HG03521 (cell line): Measurements from ENCODE around the gene GRB2.
"Not testable (repeated sequence)": the region's sequence is repeated elsewhere in the genome, so short reads cannot be mapped to it uniquely, and the experiment has no call there.

ENCODE experiments used
- ATAC-seq: cut with Tn5 transposase; IDR thresholded peaks from one replicate; pipeline ENCODE4 v1.9.1; 2021; ENCODE audit warnings: mild to moderate bottlenecking, moderate library complexity; ENCODE audit not compliant: unreplicated experiment

Gene GRB2

DNA sequence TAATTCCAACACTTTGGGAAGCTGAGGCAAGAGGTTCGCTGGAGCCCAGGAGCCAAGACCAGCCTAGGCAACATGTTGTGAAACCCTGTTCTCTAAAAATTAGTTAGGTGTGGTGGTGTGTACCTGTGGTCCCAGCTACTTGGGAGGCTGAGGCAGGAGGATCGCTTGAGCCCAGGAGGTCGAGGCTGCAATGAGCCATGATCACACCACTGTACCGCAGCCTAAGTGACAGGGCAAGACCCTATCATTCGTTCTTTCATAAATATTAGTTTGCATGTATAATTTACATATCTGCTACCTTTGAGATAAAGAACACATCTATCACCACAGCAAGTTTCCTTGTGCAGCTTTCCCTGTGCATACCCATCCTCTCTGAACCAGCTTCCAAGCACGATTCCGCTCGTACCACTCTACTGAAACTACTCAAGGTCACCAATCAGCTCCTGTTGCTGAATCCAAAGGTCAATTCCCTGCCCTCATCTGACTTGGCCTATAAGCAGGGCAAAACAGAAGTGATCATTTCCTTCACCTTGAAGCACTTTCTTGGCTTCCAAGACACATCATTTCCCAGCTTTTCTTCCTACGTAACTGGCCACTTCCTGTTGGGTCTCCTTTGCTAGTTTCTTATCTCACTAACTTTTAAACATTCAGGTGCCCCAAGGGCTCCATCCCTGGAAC is 49.1 kb downstream of the GRB2 start:
- no peak for ATAC-seq

DNA sequence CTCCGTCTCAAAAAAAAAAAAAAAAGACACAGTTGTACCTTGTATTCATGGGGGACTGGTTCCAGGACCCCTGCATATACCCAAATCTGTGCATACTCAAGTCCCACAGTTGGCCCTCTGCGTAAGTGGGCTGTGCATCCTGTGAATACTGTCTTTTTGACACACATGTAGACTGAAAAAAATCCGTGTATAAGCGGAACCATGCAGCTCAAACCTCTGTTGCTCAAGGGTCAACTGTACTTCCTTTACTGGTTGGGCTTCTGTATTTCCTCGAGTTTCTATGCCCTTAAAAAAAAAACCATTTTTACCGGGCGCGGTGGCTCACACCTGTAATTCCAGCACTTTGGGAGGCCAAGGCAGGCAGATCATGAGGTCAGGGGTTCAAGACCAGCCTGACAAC is 52.3 kb downstream of the GRB2 start:
- no peak for ATAC-seq

DNA sequence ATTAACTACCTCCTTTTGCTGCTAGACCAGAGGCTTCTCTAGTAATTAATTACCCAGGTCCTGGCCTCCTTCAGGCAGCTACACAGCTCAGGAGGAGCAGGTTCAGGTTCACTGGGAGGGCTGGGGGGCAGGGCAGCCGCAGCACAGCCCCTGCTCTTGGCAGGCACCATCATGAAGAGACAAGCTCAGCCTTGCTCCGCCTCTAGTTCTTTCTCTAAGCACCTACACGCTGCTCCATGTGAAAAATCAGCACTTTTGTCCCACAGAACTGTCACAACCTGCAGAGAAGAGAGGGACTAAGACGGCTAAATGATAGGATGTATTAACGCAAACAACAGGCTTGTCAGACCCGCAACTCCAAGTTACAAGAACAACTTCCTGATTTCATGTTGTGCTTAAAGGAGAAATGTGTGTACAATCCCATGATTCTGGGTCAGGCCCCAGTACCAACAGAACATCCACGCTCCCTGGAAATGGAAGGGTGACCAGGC is 53.4 kb downstream of the GRB2 start:
- no peak for ATAC-seq

DNA sequence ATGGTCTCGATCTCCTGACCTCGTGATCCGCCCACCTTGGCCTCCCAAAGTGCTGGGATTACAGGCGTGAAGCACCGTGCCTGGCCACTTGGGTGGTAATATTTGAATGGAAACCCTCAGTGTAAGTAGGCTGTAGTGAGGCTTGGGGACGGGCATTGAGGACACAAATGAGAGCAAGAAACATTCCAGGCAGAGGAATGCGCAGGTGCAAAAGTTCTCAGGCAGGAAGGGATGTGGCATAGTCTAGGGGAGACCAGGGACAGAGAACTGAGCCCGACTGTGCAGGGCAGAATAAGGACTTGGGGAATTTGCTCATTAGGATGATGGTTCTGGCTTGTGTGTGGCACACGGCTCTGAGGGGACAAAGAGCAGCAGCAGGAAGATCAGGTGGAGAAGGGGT is 54.8 kb downstream of the GRB2 start:
- no peak for ATAC-seq

- no peak for ATAC-seq
Measured at GRCh38 chr17:75350029-75350428, 55.4 kb downstream of the GRB2 start.

DNA sequence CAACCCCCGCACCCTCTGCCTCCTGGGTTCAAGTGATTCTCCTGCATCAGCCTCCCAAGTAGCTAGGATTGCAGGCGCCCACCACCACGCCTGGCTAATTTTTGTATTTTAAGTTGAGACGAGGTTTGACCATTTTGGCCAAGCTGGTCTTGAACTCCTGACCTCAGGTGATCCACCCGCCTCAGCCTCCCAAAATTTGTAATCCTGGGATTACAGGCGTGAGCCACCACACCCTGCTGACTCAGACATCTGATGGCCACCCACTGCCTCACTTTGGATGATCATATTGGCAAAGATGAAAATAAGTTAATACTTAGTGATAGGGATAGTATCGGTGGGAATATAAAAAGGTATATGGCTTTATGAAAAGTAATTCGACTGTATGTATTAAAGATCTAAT is 55.9 kb downstream of the GRB2 start:
- ATAC-seq, result no peak

DNA sequence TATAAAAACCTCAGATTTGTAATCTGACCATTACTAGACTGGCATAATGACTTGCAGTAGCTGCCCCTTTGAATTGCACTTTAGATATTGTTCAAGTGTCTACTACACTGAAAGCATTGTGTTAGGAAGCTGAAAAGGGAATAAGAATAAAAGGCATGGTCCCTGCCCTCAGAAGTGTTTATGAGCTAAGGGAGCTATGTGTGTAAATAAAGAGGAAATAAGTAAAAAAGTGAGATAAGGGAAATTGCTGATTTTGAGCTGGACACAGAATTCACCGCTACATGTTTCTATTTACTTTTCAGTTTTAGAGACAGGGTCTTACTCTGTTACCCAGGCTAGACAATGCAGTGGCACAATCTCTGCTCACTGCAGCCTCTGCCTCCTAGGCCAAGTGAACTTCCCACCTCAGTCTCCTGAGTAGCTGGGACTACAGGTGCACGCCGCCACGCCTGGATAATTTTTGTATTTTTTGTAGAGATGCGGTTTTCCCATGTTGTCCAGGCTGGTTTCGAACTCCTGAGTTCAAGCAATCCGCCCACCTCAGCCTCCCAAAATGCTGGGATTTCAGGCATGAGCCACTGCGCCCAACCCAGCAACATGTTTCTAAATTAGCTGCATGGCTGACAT is 57.0 kb downstream of the GRB2 start:
- no peak for ATAC-seq

- ATAC-seq, result no peak
Measured at GRCh38 chr17:75346906-75347305, 58.6 kb downstream of the GRB2 start.

DNA sequence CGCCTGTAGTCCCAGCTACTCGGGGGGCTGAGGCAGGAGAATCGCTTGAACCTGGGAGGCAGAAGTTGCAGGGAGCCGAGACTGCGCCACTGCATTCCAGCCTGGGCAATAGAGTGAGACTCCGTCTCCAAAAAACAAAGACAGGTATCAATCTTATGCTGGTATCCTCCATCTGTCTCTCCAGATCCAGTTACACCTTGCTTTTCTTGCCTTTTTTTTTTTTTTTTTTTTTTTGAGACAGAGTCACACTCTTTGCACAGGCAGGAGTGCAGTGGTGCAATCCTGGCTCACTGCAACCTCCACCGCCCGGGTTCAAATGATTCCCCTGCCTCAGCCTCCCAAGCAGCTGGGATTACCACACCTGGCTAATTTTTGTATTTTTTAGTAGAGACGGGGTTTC is 59.1 kb downstream of the GRB2 start:
- ATAC-seq, result not testable (repeated sequence)

- peak; percentile 61 for ATAC-seq
Measured at GRCh38 chr17:75345514-75346167, 59.8 kb downstream of the GRB2 start.

DNA sequence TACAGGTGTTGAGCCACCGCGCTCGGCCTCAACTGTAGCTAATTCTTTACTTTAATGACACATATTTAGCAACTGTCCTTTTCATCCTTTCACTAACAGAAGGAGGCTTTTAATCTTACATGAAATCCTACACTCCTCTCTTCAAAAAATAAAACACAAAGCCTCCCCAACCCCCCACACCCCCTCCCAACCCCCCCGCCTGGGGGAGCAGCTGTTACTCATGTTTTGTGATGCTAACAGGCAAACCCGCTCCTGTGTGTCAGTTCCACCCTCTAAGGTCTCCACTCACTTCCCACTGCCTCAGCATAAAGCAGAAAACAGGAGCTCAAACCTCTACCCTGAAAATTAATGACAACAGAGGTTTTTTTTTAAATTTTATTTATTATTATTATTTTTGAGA is 60.8 kb downstream of the GRB2 start:
- no peak for ATAC-seq

DNA sequence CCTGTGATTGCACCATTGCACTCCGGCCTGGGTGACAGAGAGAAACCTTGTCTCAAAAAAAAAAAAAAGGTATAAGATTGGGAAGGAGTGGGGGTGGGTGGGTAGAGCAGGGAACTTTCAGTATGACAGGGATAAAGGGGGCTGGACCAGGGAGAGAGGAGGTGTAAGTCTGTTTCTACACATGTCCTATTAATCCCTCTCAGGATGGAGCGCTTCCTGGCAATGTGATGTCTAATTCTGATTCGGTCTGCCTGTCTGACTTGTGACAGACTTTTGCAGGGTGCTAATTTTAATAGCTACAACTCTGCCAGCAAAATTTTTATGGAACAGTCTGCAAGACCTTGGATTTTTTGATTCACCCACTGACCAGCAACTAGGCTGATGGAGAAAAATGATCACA is 62.5 kb downstream of the GRB2 start:
- ATAC-seq, result no peak

DNA sequence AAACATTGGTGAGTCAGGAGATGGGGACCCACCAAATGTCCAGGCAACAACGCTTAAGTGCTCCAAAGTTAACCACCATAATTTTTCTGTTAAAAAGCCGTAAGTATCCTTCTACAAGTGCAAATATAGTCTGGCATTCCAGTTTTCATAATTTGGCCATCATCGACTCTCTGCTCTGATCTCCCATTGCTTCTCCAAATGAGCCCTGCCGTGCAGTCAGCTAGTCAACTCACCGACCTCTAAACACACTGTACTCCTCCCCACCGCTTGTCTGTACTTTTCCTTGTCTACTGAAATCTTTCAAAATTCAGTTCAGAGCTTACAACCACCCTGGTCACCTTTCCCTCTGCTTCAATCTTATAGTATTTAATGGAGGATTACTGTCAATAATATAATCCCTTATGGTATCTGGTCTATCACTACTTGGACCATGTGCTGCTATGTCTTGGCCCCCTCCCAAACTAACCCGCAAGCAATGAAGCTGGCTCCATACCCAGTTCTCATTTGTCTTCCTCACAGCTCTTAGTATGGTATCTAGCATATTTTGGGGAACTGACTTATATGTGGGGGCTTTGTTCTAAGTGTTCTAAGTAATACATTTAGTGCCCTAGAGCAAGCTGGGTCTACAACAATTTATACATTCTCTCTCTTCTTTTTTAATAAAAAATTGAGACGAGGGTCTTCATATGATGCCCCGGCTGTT is 63.5 kb downstream of the GRB2 start:
- ATAC-seq, result no peak

DNA sequence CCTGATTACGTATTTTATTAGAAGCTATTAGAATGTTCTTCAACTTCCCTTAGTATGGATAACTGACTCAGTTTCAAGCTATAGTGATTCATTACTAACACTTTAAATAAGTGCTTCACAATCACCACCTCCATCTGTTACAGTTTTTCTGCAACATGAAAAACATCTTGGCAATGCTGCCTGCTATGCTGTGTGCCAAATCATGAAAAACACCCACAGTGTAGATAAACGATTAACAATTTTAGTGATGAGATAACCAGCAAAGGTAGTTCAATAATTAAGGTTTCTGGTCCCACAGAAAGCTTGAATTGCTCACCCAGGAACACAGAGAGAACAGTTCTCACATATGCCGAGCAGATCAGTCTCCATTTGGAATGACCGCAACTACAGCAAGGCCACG is 64.8 kb downstream of the GRB2 start:
- ATAC-seq, result no peak

DNA sequence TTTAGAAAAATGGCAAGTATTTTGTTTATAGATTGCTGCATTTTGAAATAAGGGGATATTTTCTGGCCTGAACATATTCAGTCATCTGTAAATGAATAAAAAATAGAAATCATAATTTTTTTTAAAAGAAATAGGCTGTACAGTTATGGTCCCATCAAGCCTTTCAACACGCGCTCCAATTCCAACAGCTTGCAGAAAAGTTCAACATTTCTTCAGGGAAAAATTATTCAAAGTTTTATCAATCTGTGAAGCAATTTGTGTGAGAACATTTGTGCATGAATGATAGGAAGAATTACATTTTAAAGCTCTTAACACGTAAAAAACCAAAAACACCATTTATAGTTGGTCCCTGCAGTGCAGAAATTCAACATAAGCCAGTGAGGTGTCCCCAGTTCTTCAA is 65.5 kb downstream of the GRB2 start:
- no peak for ATAC-seq

DNA sequence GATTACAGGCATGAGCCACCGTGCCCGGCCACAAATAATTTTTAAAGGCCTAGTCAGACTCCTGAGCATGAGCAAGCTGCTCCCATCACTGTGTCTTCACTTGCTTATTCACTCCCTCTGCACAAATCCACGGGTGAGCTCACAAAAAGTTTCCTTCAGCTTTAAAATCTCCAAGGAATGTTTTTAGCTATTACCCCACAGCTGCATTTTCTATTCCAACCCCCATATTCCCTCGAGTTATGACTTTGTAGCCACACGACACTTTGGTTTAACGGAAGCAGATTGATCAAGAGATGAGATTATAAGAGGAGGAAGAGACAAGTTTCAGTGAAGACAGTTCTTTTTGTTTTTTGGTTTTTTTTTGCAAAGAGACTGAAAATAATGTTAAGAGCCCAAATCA is 67.1 kb downstream of the GRB2 start:
- ATAC-seq, result no peak

DNA sequence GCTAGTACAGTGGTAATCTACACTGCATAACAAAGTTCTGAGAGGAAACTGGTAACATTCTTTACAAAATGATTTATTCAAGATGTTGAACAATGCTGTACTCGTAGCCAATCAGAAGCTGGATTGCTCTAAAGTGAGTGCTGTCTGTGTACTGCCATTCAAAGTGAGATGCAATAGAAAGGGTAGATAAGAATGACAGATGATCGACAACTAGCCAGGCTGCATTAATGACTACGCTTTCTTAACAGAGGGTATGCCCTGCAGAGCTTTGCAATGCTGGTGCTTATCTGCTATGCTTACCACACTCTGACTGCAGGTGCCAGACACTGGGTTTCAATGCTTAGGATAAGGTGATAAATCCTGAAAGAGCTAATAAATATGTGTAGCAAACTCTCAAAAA is 70.2 kb downstream of the GRB2 start:
- no peak for ATAC-seq

GRCh38 chr17:75334723-75335122 is 70.8 kb downstream of the GRB2 start:
- no peak for ATAC-seq

DNA sequence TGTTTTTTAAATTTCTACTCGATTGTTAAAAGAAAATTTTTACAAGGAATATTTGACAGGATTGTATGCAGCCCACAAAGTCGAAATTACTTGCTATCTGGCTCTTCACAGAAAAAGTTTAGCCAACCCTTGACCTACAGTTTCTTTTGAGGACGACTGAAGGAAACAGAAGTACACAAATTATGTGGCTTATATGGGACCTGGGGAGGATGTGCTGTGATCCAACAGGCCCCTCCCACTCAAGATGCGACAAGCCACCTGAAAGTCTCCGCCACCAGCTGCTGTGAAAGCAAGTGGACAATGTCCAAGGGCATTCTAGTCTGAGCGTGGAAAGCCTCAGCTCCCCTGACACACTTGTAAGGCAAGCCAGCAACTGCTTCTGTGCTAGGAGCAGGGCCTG is 73.8 kb downstream of the GRB2 start:
- no peak for ATAC-seq

GRCh38 chr17:75327757-75328156 is 77.7 kb downstream of the GRB2 start:
- ATAC-seq, result no peak

DNA sequence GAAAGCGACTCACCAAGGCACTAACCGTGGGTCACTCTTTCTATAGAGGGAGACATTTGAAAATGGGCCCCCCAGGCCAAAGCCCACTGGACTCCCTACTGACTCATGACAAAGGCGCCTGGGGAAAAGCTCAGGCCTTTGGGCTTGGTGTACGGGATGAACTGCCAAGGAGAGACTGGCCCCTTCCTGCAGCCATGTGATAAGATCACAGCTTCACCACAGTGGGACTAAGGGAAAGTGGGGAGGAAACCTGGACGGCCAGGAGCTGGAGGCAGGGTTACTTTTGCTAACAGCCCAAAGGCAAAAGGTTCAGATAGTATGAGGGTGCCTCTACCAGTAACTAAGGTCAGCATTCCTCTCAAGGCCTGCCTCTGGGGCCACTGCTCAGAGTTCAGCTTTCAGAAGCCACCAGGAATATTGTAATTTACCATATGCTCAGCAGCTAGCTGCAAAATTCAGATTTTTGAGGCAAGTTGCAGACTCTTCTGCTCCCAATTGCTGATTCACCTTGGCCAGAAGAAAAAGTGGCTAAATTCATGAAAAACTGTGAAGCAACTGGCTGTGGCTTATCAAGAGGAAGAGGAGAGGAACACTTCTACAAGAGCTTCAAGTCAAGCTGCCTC is 79.1 kb downstream of the GRB2 start:
- ATAC-seq, result no peak
